Vagina (tissue), 2 donors: ENCODE results near the gene HCRTR1. TPM values are rescaled to one million over a fixed set of nuclear protein-coding genes. Genes with fewer than 3 reads are reported as not detected.

ENCODE experiments used
- DNase-seq, 2 donors: peaks; one replicate each; pipeline ENCODE4 v3.0.0-alpha.2; 2017; ENCODE audit errors: extremely low spot score in 2 of 2
- H3K27ac ChIP-seq: fragments of 200-600 bp; sonication (generic); one replicate; pipeline ENCODE4 v1.5.1; 2019
- H3K27me3 ChIP-seq: fragments of 200-600 bp; sonication (generic); one replicate; pipeline ENCODE4 v1.5.1; 2019
- H3K36me3 ChIP-seq, 2 donors: fragments of 200-600 bp; sonication (generic); one replicate each; pipeline ENCODE4 v1.5.1; 2017 to 2019
- H3K4me1 ChIP-seq: fragments of 200-600 bp; sonication (generic); one replicate; pipeline ENCODE4 v1.5.1; 2019
- H3K4me3 ChIP-seq, 2 donors: fragments of 200-600 bp; sonication (generic); 1 replicate in 1 of 2; 2 replicates in 1 of 2; pipeline ENCODE4 v1.5.1; 2016 to 2019
- H3K9me3 ChIP-seq: fragments of 200-600 bp; sonication (generic); one replicate; pipeline ENCODE4 v1.5.1; 2019
- POLR2A ChIP-seq, 2 donors: fragments of 450-650 bp; IDR thresholded peaks; one replicate each; pipeline ENCODE4 v1.6.1; 2017; ENCODE audit warnings: antibody characterized with exemption in 2 of 2, mild to moderate bottlenecking in 2 of 2, moderate library complexity in 2 of 2
- POLR2AphosphoS5 ChIP-seq, 2 donors: sonication (generic); formaldehyde crosslinking; IDR thresholded peaks; one replicate each; pipeline ENCODE4 v1.9.0; 2017; ENCODE audit warnings: antibody characterized with exemption in 2 of 2, mild to moderate bottlenecking in 2 of 2, low read depth in 1 of 2; ENCODE audit not compliant: insufficient read depth in 1 of 2
- intact Hi-C: fragments of 100-400 bp; cut with DNase I; formaldehyde crosslinking; loops from one replicate; pipeline ENCODE4 v1.15.1; 2023
- total RNA-seq: library from RNA; depleted of rRNA; stranded (reverse); fragments of >200 nt; gene quantifications from one replicate; pipeline ENCODE4 v1.2.3, GENCODE V29; 2016
- TF ChIP-seq, protein P1 (sequence below), 3 experiments: fragments of 450-650 bp in 2 of 3; fragments of 200-600 bp in 1 of 3; sonication (generic) in 1 of 3; IDR thresholded peaks; one replicate each; pipeline ENCODE4 v1.5.1; 2017 to 2019; ENCODE audit warnings: antibody characterized with exemption in 3 of 3, mild to moderate bottlenecking in 2 of 3, moderate library complexity in 2 of 3

The HCRTR1 gene
- total RNA-seq, 1 donor from 2014 or later = not detected

DNA sequence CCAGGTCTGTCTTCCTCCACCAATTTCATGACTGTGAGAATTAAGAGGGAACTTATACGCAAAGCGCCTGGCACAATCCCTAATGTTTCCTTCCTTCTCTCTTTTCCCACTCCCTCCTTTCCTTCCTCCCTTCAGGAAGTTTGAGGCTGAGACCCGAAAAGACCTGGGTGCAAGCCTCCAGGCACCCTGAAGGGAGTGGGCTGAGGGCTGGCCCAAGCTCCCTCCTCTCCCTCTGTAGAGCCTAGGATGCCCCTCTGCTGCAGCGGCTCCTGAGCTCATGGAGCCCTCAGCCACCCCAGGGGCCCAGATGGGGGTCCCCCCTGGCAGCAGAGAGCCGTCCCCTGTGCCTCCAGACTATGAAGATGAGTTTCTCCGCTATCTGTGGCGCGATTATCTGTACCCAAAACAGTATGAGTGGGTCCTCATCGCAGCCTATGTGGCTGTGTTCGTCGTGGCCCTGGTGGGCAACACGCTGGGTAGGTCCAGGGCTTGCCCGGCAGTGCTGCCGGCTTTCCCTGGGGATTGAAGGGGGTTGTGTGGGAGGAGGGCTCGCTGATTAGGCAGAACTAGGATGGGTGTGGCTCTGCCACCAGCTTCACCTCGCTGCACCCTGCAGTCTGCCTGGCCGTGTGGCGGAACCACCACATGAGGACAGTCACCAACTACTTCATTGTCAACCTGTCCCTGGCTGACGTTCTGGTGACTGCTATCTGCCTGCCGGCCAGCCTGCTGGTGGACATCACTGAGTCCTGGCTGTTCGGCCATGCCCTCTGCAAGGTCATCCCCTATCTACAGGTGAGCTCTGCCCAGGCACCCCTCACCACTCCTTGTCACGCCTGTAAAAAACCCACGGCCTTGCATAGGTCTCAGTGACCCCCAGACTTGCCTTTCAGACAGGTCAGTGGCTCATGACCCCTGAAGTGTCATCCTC lies 1.7 kb downstream of the HCRTR1 start:
- intact Hi-C loops = no loop called here
- Histone ChIP-seq H3K4me1 (peaks cover 12% of the 10 kb centered on the region), H3K4me3 (no peak overlapping the region), H3K9me3 (no peaks in the 10 kb centered on the region), H3K27ac (no peak overlapping the region), H3K36me3 (no peaks in the 10 kb centered on the region), H3K27me3 (no peaks in the 10 kb centered on the region)
- no peak for DNase-seq
- TF ChIP-seq POLR2AphosphoS5 (IDR thresholded peaks at IDR 0.05; ENCODE audit: insufficient read depth in 1 of 2, low read depth in 1 of 2) = no peak
- TF ChIP-seq, protein P1, sequence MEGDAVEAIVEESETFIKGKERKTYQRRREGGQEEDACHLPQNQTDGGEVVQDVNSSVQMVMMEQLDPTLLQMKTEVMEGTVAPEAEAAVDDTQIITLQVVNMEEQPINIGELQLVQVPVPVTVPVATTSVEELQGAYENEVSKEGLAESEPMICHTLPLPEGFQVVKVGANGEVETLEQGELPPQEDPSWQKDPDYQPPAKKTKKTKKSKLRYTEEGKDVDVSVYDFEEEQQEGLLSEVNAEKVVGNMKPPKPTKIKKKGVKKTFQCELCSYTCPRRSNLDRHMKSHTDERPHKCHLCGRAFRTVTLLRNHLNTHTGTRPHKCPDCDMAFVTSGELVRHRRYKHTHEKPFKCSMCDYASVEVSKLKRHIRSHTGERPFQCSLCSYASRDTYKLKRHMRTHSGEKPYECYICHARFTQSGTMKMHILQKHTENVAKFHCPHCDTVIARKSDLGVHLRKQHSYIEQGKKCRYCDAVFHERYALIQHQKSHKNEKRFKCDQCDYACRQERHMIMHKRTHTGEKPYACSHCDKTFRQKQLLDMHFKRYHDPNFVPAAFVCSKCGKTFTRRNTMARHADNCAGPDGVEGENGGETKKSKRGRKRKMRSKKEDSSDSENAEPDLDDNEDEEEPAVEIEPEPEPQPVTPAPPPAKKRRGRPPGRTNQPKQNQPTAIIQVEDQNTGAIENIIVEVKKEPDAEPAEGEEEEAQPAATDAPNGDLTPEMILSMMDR (IDR thresholded peaks at IDR 0.05) = no peak
- TF ChIP-seq POLR2A (IDR thresholded peaks at IDR 0.05) = no peak

DNA sequence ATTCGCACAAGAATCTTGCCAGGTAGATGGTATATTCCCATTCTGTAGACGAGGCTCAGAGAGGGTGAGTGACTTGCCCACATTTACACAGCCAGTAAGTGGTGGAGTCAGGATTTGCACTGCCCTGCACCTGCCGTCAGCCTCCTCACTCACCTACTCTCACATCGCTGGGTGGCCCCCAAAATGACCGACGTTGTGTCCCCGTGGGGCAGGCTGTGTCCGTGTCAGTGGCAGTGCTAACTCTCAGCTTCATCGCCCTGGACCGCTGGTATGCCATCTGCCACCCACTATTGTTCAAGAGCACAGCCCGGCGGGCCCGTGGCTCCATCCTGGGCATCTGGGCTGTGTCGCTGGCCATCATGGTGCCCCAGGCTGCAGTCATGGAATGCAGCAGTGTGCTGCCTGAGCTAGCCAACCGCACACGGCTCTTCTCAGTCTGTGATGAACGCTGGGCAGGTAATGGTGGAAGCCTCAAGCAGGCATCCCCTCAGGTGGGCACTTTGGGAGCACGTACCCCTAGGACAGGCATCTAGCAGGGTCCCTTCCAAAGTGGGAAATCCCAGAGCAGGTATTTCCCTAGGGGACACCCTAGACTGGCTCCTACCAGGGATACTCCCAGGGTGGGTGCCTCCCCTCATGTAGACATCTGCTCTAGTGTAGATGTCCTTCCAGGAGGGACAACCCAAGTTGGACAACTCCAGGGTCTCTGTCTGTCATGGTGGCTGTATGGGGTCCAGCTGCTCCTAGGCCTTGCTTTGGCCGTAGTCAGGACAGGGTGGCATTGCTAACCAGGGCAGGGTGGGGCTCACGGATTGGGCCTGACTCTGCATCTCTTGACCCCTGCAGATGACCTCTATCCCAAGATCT lies 3.4 kb downstream of the HCRTR1 start:
- no peak for DNase-seq

DNA sequence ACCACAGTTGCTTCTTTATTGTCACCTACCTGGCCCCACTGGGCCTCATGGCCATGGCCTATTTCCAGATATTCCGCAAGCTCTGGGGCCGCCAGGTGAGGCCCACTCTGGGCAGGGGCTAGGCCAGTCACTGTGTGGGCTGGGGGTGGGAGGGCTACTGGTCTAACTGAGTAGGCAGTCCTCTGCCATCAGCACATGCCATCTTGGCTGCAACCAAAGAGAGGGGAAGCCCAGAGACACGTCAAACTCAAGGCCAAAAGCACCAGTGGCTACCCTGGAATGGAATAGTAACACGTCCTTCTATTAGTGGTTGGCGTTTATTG lies 4.0 kb downstream of the HCRTR1 start:
- Histone ChIP-seq H3K4me1 (peaks cover 12% of the 10 kb centered on the region), H3K27me3 (no peaks in the 10 kb centered on the region), H3K9me3 (no peaks in the 10 kb centered on the region), H3K27ac (no peak overlapping the region), H3K36me3 (no peaks in the 10 kb centered on the region), H3K4me3 (no peak overlapping the region)
- no peak for DNase-seq
- intact Hi-C loops = no loop called here
- TF ChIP-seq, protein P1 (IDR thresholded peaks at IDR 0.05) = no peak
- no peak for TF ChIP-seq POLR2A (IDR thresholded peaks at IDR 0.05)
- TF ChIP-seq POLR2AphosphoS5 (IDR thresholded peaks at IDR 0.05; ENCODE audit: insufficient read depth in 1 of 2, low read depth in 1 of 2) = no peak

More for the DNA sequence above, 3.4 kb downstream of the HCRTR1 start:
- Histone ChIP-seq H3K27ac (no peak overlapping the region), H3K36me3 (no peaks in the 10 kb centered on the region), H3K9me3 (no peaks in the 10 kb centered on the region), H3K27me3 (no peaks in the 10 kb centered on the region), H3K4me3 (no peak overlapping the region), H3K4me1 (peaks cover 12% of the 10 kb centered on the region)
- TF ChIP-seq, protein P1 (IDR thresholded peaks at IDR 0.05) = no peak
- no peak for TF ChIP-seq POLR2AphosphoS5 (IDR thresholded peaks at IDR 0.05; ENCODE audit: insufficient read depth in 1 of 2, low read depth in 1 of 2)
- no peak for TF ChIP-seq POLR2A (IDR thresholded peaks at IDR 0.05)
- intact Hi-C loops = no loop called here

DNA sequence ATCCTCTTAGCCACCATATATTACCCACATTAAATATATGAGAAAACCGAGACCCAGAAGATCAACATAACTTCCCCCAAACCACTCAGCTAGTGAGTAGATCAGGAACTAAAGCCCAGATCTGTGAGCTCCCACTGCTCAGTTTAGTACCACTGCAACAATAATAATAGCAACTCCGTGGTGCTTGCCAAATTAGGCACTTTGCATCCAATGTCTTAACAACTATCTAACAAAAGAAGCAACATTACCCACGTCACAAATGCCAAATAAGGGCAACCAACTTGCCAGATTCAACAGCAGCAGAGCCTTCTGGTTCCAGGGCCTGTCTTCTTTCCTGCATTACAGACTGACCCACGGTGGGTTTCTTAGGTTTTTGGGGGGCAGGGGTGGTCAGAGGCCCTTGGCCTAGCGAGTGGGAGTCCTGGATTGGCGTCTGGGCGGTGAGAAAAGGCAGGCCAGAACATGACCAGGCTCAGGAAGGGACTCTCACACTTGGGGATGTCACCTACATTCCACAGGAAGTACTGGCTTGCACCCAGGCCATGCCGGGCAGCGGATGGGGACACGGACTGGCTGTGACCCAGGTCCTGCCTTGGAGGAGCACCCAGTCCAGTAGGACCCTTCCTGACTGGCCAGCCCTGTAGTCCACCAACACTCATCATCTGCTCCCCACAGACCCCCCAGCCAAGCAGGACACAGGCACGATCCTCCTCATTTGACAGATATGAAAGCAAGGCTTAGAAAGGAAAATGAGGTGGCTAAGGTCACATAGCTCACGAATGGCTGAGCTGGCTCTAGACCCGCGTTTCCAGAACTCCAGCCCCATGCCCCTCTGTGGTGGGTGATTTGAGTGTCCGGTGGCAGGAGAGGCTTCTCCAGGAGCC lies 4.6 kb downstream of the HCRTR1 start:
- TF ChIP-seq, protein P1 (IDR thresholded peaks at IDR 0.05) = no peak
- TF ChIP-seq POLR2A (IDR thresholded peaks at IDR 0.05) (no peak), POLR2AphosphoS5 (IDR thresholded peaks at IDR 0.05; ENCODE audit: insufficient read depth in 1 of 2, low read depth in 1 of 2) (no peak)
- no peaks in the 10 kb centered on the region for H3K9me3 ChIP-seq
- H3K4me3 ChIP-seq = no peak overlapping the region
- H3K36me3 ChIP-seq = no peaks in the 10 kb centered on the region
- DNase-seq = no peak
- intact Hi-C loops = no loop called here
- no peaks in the 10 kb centered on the region for H3K27me3 ChIP-seq
- H3K4me1 ChIP-seq = peaks cover 18% of the 10 kb centered on the region
- H3K27ac ChIP-seq = no peak overlapping the region
